GM20000 (cell line): ENCODE results near the gene DEPDC5.

Source experiments
- DNase-seq: peaks from one replicate; pipeline ENCODE4 v3.0.0; 2012; ENCODE audit warnings: low spot score
- TF ChIP-seq, protein P1 (sequence below): IDR thresholded peaks from 2 replicates; pipeline ENCODE4 v1.5.1; 2012; ENCODE audit warnings: mild to moderate bottlenecking, control low read depth; ENCODE audit errors: extremely low read depth, missing control alignments

Gene DEPDC5

DNA sequence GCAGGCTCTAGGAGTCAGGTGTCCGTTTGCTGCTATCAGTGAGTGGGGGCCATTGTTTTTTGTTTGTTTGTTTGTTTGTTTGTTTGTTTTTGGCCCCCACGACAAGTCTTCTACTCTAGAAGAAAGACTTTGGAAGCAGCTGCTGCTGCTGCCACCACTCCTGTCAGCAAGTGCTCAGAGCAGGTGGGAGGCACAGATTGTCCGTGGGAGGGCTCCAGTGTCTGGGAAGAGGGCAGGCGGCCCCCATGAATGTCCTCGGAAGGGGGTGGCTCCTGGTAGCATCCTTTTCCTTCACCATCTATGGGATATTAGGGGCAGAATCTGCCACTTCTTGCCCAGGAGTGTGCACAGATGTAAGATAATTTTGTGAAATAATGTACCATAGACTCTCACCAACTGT lies 152.8 kb downstream of the DEPDC5 start:
- no peak for DNase-seq

DNA sequence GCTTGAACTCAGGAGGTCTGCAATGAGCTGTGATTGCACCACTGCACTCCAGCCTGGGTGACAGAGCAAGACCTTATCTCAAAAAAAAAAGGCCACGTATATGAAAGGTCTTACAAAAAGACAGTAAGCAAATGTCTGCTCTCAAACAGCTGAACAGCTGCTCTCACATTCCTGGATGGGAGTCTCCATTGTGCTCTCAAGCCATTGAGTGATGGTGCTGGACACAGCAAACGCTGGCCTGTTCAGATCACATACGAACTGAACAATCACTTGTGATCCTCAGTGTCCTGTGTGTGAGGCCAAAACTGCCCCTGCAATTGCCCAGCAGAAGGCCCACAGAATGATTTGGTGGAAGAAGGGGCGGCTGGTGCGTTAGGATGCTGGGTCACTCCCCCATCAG lies 156.2 kb downstream of the DEPDC5 start:
- TF ChIP-seq, protein P1, sequence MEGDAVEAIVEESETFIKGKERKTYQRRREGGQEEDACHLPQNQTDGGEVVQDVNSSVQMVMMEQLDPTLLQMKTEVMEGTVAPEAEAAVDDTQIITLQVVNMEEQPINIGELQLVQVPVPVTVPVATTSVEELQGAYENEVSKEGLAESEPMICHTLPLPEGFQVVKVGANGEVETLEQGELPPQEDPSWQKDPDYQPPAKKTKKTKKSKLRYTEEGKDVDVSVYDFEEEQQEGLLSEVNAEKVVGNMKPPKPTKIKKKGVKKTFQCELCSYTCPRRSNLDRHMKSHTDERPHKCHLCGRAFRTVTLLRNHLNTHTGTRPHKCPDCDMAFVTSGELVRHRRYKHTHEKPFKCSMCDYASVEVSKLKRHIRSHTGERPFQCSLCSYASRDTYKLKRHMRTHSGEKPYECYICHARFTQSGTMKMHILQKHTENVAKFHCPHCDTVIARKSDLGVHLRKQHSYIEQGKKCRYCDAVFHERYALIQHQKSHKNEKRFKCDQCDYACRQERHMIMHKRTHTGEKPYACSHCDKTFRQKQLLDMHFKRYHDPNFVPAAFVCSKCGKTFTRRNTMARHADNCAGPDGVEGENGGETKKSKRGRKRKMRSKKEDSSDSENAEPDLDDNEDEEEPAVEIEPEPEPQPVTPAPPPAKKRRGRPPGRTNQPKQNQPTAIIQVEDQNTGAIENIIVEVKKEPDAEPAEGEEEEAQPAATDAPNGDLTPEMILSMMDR: no peak
- no peak for DNase-seq

More for the DNA sequence above, 152.8 kb downstream of the DEPDC5 start:
- TF ChIP-seq, protein P1: no peak

DNA sequence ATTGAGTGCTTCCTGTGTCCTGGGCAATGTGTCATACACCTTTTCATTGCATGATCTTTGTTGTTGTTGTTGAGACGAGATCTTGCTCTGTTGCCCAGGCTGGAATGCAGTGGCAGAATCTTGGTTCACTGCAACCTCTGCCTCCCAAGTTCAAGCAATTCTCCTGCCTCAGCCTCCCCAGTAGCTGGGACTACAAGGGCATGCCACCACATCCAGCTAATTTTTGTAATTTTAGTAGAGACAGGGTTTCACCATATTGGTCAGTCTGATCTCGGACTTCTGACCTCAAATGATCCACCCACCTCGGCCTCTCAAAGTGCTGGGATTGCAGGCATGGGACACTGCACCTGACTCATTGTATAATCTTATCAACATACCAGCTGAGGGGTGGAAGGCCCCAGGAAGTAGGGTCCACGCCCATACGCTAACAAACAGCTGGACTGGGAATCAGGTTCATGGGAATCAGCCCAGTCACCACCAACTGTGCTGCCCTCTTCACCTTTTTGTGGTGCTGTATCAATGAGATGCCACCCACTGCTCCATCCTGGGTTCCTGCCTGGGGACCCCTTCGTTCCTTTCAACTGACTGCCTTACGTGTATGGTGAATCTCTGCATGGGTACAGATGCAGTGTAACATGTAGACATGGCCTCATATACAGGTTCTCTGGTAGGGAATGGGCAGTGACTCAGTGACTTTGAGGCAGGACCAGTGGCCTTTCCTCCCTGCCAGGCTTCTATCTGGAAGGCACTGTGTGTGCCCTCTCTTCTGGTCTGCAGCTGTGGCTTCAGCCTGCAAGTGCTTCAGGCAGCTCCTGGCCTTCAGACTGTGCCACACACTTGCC lies 158.0 kb downstream of the DEPDC5 start:
- DNase-seq: no peak
- TF ChIP-seq, protein P1: no peak

DNA sequence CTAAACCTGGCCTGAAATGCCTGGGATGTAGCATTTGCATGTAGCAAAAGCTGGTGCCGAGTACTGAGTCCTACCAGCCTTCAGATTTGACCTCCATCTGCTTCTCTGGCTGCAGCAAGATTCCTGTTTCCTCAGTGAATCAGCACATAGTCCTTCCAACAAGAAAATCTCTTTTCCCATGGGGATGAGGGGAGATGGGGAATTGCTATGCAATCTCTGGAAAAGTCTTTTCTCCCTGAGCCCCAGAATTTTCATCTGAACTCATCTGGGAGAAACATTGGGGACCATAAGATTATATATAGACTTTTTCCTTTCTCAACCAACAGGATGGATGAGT lies 158.6 kb downstream of the DEPDC5 start:
- DNase-seq: no peak

DNA sequence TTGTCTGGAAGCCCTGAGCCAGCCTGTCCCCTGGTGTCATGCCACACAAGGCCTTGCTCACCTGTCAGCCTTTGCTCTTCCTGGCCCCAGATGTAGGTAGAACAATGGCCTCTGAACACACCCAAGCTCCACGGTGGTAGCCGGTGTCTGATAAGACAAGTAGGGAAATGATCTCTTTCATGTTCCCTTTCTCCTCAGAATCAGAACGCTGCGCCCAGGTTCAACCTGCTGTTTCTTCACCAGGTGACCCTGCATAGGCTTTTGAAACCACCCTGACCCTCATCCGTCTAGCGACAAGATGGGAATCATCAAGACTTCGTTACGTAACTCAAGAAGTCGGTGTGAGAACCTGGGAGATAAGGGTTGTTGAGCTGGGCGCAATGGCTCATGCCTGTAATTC lies 161.8 kb downstream of the DEPDC5 start:
- TF ChIP-seq, protein P1: no peak
- DNase-seq: no peak

More for the DNA sequence above, 158.6 kb downstream of the DEPDC5 start:
- TF ChIP-seq, protein P1: no peak

DNA sequence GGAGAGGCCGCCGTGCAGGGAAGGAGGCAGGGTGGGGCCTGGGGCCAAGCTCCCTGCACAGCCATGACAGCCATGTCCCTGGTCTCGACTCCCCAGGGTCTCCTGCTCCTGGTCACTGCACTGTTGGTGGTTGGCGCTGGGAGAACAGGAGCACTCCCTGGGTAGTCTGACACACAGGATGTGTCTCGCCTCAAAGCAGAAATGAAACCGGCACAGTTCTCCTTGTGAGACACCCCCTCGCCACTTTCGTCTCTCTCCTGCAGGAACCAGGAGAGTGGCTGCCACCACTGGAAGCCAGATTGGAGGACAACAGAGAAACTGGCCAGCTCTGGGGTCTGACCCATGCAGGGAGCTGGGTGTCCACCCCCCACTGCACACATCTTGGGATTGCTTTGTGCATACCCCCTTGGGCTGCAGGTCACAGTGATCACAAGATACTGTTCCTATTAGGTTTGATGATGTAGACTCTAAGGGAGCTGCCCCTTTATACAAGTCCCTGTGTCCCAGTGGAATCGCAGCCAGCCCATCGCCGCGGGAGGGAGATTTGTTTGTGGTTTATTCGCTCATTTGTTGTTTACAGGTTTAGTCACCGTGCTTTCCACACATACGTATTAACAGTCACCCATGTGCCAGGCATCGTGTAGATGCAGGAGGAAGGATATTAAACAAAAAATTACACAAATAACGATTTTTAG lies 163.6 kb downstream of the DEPDC5 start:
- DNase-seq: peak; percentile 49
- TF ChIP-seq, protein P1: no peak

DNA sequence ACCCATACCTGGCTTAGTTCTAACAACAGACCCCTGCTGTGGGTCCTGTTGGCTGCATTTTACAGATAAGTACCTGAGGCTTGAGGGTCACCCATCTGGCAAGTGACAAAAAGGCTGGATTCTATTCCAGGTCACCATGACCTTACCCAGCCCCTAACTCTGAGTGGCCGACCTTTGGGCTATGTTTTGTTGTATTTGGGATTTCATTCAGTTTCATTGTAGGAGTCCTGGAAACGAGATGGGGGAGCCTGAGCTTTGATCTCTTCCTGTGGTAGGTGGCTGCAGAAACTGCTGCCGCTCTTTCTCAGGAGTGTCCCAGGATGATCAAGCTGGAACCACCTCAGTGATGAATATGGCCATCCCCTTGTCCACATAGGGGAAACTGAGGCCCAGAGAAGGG lies 165.9 kb downstream of the DEPDC5 start:
- TF ChIP-seq, protein P1: no peak
- no peak for DNase-seq
